Natural killer cell (primary cell): ENCODE results near the gene COL15A1. TPM values are rescaled to one million over a fixed set of nuclear protein-coding genes. Genes with fewer than 3 reads are reported as not detected.

ENCODE experiments used
- ATAC-seq, 3 donors: fragments of 150-1000 bp in 2 of 3; fragments of 200-7000 bp in 1 of 3; cut with Tn5 transposase; 1 replicate in 1 of 3; 2 replicates in 2 of 3; pipeline ENCODE4 v1.10.0; 2021; ENCODE audit warnings: mild to moderate bottlenecking in 2 of 3, moderate library complexity in 2 of 3
- DNase-seq, 2 donors: peaks; one replicate each; pipeline versions ENCODE4 v3.0.0 to v3.0.0-alpha.2; 2013 to 2021; ENCODE audit warnings: mixed read lengths in 1 of 2
- H3K27ac ChIP-seq: one replicate; pipeline ENCODE4 v1.5.1; 2013; ENCODE audit warnings: mild to moderate bottlenecking, low read length
- H3K27me3 ChIP-seq: one replicate; pipeline ENCODE4 v1.6.1; 2013; ENCODE audit warnings: low read length; ENCODE audit not compliant: control insufficient read depth, insufficient read depth
- H3K36me3 ChIP-seq: one replicate; pipeline ENCODE4 v1.6.1; 2013; ENCODE audit warnings: low read length; ENCODE audit not compliant: control insufficient read depth, insufficient read depth
- H3K4me1 ChIP-seq: one replicate; pipeline ENCODE4 v1.6.1; 2013; ENCODE audit warnings: low read length; ENCODE audit not compliant: control insufficient read depth, insufficient read depth
- H3K4me3 ChIP-seq: one replicate; pipeline ENCODE4 v1.5.1; 2013; ENCODE audit warnings: low read length
- H3K9me3 ChIP-seq: one replicate; pipeline ENCODE4 v1.6.1; 2013; ENCODE audit warnings: low read length; ENCODE audit not compliant: control insufficient read depth, insufficient read depth
- H3K27ac Mint-ChIP-seq, 2 donors: one replicate each; pipeline ENCODE4 v1.8.0; 2022; ENCODE audit warnings: mild to moderate bottlenecking in 2 of 2, mixed read lengths in 2 of 2, moderate library complexity in 1 of 2
- H3K27me3 Mint-ChIP-seq, 2 donors: one replicate each; pipeline ENCODE4 v1.8.0; 2022; ENCODE audit warnings: low read depth in 2 of 2, mixed read lengths in 2 of 2
- H3K36me3 Mint-ChIP-seq: one replicate; pipeline ENCODE4 v1.8.0; 2022; ENCODE audit warnings: mixed read lengths
- H3K4me1 Mint-ChIP-seq, 2 donors: one replicate each; pipeline ENCODE4 v1.8.0; 2022; ENCODE audit warnings: mixed read lengths in 2 of 2
- H3K4me3 Mint-ChIP-seq: one replicate; pipeline ENCODE4 v1.8.0; 2022; ENCODE audit warnings: mild to moderate bottlenecking, moderate library complexity, mixed read lengths
- H3K9me3 Mint-ChIP-seq, 2 donors: one replicate each; pipeline ENCODE4 v1.8.0; 2022; ENCODE audit warnings: mixed read lengths in 2 of 2
- CTCF ChIP-seq: fragments of 200-600 bp; IDR thresholded peaks from one replicate; pipeline ENCODE4 v1.8.0; 2022; ENCODE audit warnings: antibody characterized with exemption
- WGBS: methylation state at CpG from one replicate; pipeline ENCODE4 v1.1.7; 2013; ENCODE audit warnings: missing lambda C conversion rate; ENCODE audit not compliant: insufficient coverage; 5-methylcytosine and 5-hydroxymethylcytosine counted together
- intact Hi-C: fragments of 100-400 bp; cut with micrococcal nuclease; formaldehyde crosslinking; loops from one replicate; pipeline ENCODE4 v1.14.2; 2022
- total RNA-seq, 4 donors: library from RNA; stranded (reverse); fragments of 120-200 nt in 1 of 4; gene quantifications; one replicate each; pipeline versions ENCODE4 v1.2.3 to v1.2.4, GENCODE V29; 2013 to 2022

Gene COL15A1
- total RNA-seq, 3 donors from 2014 or later (not counting 1 experiment from before 2014, with no cell fraction given) = 0.18 to 0.82 (median 0.19) TPM

- Mint-ChIP-seq H3K36me3 (no peaks in the 10 kb centered on the region), H3K9me3 (no peaks in the 10 kb centered on the region), H3K4me1 (peaks cover 0 to 6% of the 10 kb centered on the region in 2 donors), H3K27me3 (peaks cover 49 to 51% of the 10 kb centered on the region in 2 donors), H3K4me3 (no peak overlapping the region), H3K27ac (no peak overlapping the region)
- peaks cover 7% of the 10 kb centered on the region for H3K4me1 ChIP-seq
- H3K27me3 ChIP-seq = peaks cover 24% of the 10 kb centered on the region
- H3K4me3 ChIP-seq = no peak overlapping the region
- WGBS = 67% methylated on average over 15 of the region's 15 CpGs
- intact Hi-C loops = no loop called here
- H3K27ac ChIP-seq = no peak overlapping the region
- no peak for DNase-seq
- no peak for ATAC-seq
- H3K36me3 ChIP-seq = no peaks in the 10 kb centered on the region
- H3K9me3 ChIP-seq = no peaks in the 10 kb centered on the region
- TF ChIP-seq CTCF = no peak
These were observed 613 bp upstream of the COL15A1 start for GRCh38 chr9:98942906-98943681.

- WGBS = 3% methylated on average over 46 of the region's 46 CpGs
- intact Hi-C loops = no loop called here
- no peaks in the 10 kb centered on the region for H3K9me3 Mint-ChIP-seq
- no peak overlapping the region for H3K27ac Mint-ChIP-seq
- no peak overlapping the region for H3K4me3 Mint-ChIP-seq
- Histone ChIP-seq H3K27ac (no peak overlapping the region), H3K4me1 (peaks cover 7% of the 10 kb centered on the region), H3K27me3 (peaks cover 24% of the 10 kb centered on the region), H3K36me3 (no peaks in the 10 kb centered on the region), H3K4me3 (no peak overlapping the region), H3K9me3 (no peaks in the 10 kb centered on the region)
- H3K36me3 Mint-ChIP-seq = no peaks in the 10 kb centered on the region
- H3K4me1 Mint-ChIP-seq = peaks cover 0 to 6% of the 10 kb centered on the region in 2 donors
- TF ChIP-seq CTCF = no peak
- no peak for ATAC-seq
- DNase-seq = no peak
- H3K27me3 Mint-ChIP-seq = peaks cover 46 to 49% of the 10 kb centered on the region in 2 donors
These were observed 488 bp downstream of the COL15A1 start for GRCh38 chr9:98944057-98944733.

GRCh38 chr9:98944734-98945074, 997 bp downstream of the COL15A1 start:
- Mint-ChIP-seq H3K4me3 (no peak overlapping the region), H3K27ac (no peak overlapping the region), H3K27me3 (peaks cover 47 to 51% of the 10 kb centered on the region in 2 donors), H3K36me3 (no peaks in the 10 kb centered on the region), H3K9me3 (no peaks in the 10 kb centered on the region), H3K4me1 (peaks cover 0 to 6% of the 10 kb centered on the region in 2 donors)
- TF ChIP-seq CTCF = no peak
- Histone ChIP-seq H3K27ac (no peak overlapping the region), H3K4me1 (peaks cover 7% of the 10 kb centered on the region), H3K4me3 (no peak overlapping the region), H3K9me3 (no peaks in the 10 kb centered on the region), H3K36me3 (no peaks in the 10 kb centered on the region), H3K27me3 (peaks cover 24% of the 10 kb centered on the region)
- DNase-seq = no peak
- no peak for ATAC-seq
- 38% methylated on average over 8 of the region's 9 CpGs for WGBS
- intact Hi-C loops = no loop called here
